Measurements from ENCODE around the gene OSBPL3.

- TF ChIP-seq CTCF (IDR thresholded peaks at IDR 0.05): no peak
- TF ChIP-seq POLR2A (IDR thresholded peaks at IDR 0.05): no peak
These were observed 229.4 kb downstream of the OSBPL3 start for GRCh38 chr7:24750441-24751055.
